DOHH2 (cell line): Measurements from ENCODE around the gene MLKL.
"Not testable (repeated sequence)": the region's sequence is repeated elsewhere in the genome, so short reads cannot be mapped to it uniquely, and the experiment has no call there.

Experiments used
- H3F3A ChIP-seq: fragments of 200-600 bp; sonication (generic), shearing (Covaris generic); 2 replicates; pipeline ENCODE4 v1.6.0; 2016; ENCODE audit warnings: antibody characterized with exemption, mild to moderate bottlenecking; ENCODE audit not compliant: control insufficient read depth, insufficient read depth
- H3K27ac ChIP-seq: fragments of 200-600 bp; sonication (generic); 2 replicates; pipeline ENCODE4 v1.5.1; 2014; ENCODE audit warnings: low read depth, mild to moderate bottlenecking, low read length, moderate library complexity
- H3K27me3 ChIP-seq: fragments of 200-600 bp; sonication (generic); 2 replicates; pipeline ENCODE4 v1.6.1; 2014; ENCODE audit warnings: mild to moderate bottlenecking, low read length, mixed read lengths; ENCODE audit not compliant: control insufficient read depth
- H3K36me3 ChIP-seq: fragments of 200-600 bp; sonication (generic); 2 replicates; pipeline ENCODE4 v1.6.1; 2014; ENCODE audit warnings: mild to moderate bottlenecking, low read length, moderate library complexity, mixed read lengths; ENCODE audit not compliant: control insufficient read depth
- H3K4me1 ChIP-seq: fragments of 200-600 bp; sonication (generic); 2 replicates; pipeline ENCODE4 v1.6.1; 2014; ENCODE audit warnings: mild to moderate bottlenecking, low read length, mixed read lengths; ENCODE audit not compliant: control insufficient read depth
- H3K4me2 ChIP-seq: fragments of 200-600 bp; sonication (generic); 2 replicates; pipeline ENCODE4 v1.6.0; 2014; ENCODE audit warnings: mild to moderate bottlenecking, low read length, moderate library complexity
- H3K4me3 ChIP-seq: fragments of 200-600 bp; sonication (generic); 2 replicates; pipeline ENCODE4 v1.5.1; 2014; ENCODE audit warnings: mild to moderate bottlenecking, low read length, mixed read lengths
- H3K79me2 ChIP-seq: fragments of 200-600 bp; sonication (generic); 2 replicates; pipeline ENCODE4 v1.6.1; 2014; ENCODE audit warnings: mild to moderate bottlenecking, low read length, mixed read lengths; ENCODE audit not compliant: control insufficient read depth
- H3K9me2 ChIP-seq: fragments of 200-600 bp; sonication (generic); replicated peaks from 2 replicates; pipeline ENCODE4 v1.6.1; 2014; ENCODE audit warnings: mild to moderate bottlenecking, low read length, mixed read lengths; ENCODE audit not compliant: control insufficient read depth
- H3K9me3 ChIP-seq: fragments of 200-600 bp; sonication (generic); 2 replicates; pipeline ENCODE4 v1.6.1; 2014; ENCODE audit warnings: antibody characterized with exemption, low read length, mixed read lengths; ENCODE audit not compliant: control insufficient read depth, insufficient read depth
- H4K20me1 ChIP-seq: fragments of 200-600 bp; sonication (generic); 2 replicates; pipeline ENCODE4 v1.6.0; 2014; ENCODE audit warnings: low read depth, mild to moderate bottlenecking, antibody characterized with exemption, low read length, moderate library complexity; ENCODE audit not compliant: control insufficient read depth, insufficient read depth
- EZH2phosphoT487 ChIP-seq: fragments of 200-600 bp; sonication (generic); IDR thresholded peaks from 2 replicates; pipeline ENCODE4 v1.6.1; 2017; ENCODE audit warnings: borderline replicate concordance, mild to moderate bottlenecking, antibody characterized with exemption, low read length, moderate library complexity, mixed read lengths
- TF ChIP-seq, protein P1 (sequence below): fragments of 200-600 bp; sonication (generic); IDR thresholded peaks from one replicate; pipeline ENCODE4 v1.5.1; 2014; ENCODE audit warnings: antibody characterized with exemption, mild to moderate bottlenecking, low read depth, low read length; ENCODE audit not compliant: poor library complexity, severe bottlenecking

MLKL gene

GRCh38 chr16:74724820-74725549 is 24.3 kb upstream of the MLKL start:
- Histone ChIP-seq H3F3A (no peaks in the 10 kb centered on the region), H3K9me3 (peaks cover 10% of the 10 kb centered on the region), H3K36me3 (no peaks in the 10 kb centered on the region), H3K27ac (no peak overlapping the region), H3K79me2 (no peaks in the 10 kb centered on the region), H3K4me1 (peaks cover 2% of the 10 kb centered on the region; the same call in 1 of the 2 replicates), H3K9me2 (no peaks in the 10 kb centered on the region), H3K4me3 (no peak overlapping the region), H3K27me3 (no peaks in the 10 kb centered on the region), H4K20me1 (no peaks in the 10 kb centered on the region), H3K4me2 (no peak overlapping the region)
- TF ChIP-seq, protein P1, sequence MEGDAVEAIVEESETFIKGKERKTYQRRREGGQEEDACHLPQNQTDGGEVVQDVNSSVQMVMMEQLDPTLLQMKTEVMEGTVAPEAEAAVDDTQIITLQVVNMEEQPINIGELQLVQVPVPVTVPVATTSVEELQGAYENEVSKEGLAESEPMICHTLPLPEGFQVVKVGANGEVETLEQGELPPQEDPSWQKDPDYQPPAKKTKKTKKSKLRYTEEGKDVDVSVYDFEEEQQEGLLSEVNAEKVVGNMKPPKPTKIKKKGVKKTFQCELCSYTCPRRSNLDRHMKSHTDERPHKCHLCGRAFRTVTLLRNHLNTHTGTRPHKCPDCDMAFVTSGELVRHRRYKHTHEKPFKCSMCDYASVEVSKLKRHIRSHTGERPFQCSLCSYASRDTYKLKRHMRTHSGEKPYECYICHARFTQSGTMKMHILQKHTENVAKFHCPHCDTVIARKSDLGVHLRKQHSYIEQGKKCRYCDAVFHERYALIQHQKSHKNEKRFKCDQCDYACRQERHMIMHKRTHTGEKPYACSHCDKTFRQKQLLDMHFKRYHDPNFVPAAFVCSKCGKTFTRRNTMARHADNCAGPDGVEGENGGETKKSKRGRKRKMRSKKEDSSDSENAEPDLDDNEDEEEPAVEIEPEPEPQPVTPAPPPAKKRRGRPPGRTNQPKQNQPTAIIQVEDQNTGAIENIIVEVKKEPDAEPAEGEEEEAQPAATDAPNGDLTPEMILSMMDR = no peak
- TF ChIP-seq EZH2phosphoT487 = no peak

GRCh38 chr16:74723256-74723655 is 22.6 kb upstream of the MLKL start:
- Histone ChIP-seq H3K27me3 (no peaks in the 10 kb centered on the region), H3K27ac (no peak overlapping the region), H3K4me1 (peaks cover 2% of the 10 kb centered on the region; the same call in 1 of the 2 replicates), H3K4me3 (no peak overlapping the region), H3K9me2 (no peaks in the 10 kb centered on the region), H3K36me3 (no peaks in the 10 kb centered on the region), H4K20me1 (no peaks in the 10 kb centered on the region), H3K9me3 (peaks cover 10% of the 10 kb centered on the region), H3K4me2 (no peak overlapping the region), H3F3A (no peaks in the 10 kb centered on the region), H3K79me2 (no peaks in the 10 kb centered on the region)
- TF ChIP-seq, protein P1 = no peak
- no peak for TF ChIP-seq EZH2phosphoT487

- not testable (repeated sequence) for H3K9me2 ChIP-seq, H4K20me1 ChIP-seq, H3K4me3 ChIP-seq, H3F3A ChIP-seq, H3K27ac ChIP-seq, H3K9me3 ChIP-seq, H3K4me1 ChIP-seq, H3K27me3 ChIP-seq, H3K4me2 ChIP-seq, H3K79me2 ChIP-seq, H3K36me3 ChIP-seq
Measured at GRCh38 chr16:74722156-74722555, 21.5 kb upstream of the MLKL start.

- no peak overlapping the region for H3K27ac ChIP-seq
Measured at GRCh38 chr16:74721716-74722115, 21.1 kb upstream of the MLKL start.

More at GRCh38 chr16:74721716-74722115, 21.1 kb upstream of the MLKL start:
- Histone ChIP-seq H4K20me1 (no peaks in the 10 kb centered on the region), H3K9me2 (no peaks in the 10 kb centered on the region), H3K36me3 (no peaks in the 10 kb centered on the region), H3K9me3 (peaks cover 3% of the 10 kb centered on the region; the same call in 1 of the 2 replicates), H3K79me2 (no peaks in the 10 kb centered on the region), H3K27me3 (no peaks in the 10 kb centered on the region), H3K4me2 (no peak overlapping the region), H3K4me3 (no peak overlapping the region), H3F3A (no peaks in the 10 kb centered on the region), H3K4me1 (peaks cover 2% of the 10 kb centered on the region; the same call in 1 of the 2 replicates)
- no peak for TF ChIP-seq EZH2phosphoT487
- TF ChIP-seq, protein P1 = no peak
